ENCODE results near the gene TEKT2.

TEKT2 gene

DNA sequence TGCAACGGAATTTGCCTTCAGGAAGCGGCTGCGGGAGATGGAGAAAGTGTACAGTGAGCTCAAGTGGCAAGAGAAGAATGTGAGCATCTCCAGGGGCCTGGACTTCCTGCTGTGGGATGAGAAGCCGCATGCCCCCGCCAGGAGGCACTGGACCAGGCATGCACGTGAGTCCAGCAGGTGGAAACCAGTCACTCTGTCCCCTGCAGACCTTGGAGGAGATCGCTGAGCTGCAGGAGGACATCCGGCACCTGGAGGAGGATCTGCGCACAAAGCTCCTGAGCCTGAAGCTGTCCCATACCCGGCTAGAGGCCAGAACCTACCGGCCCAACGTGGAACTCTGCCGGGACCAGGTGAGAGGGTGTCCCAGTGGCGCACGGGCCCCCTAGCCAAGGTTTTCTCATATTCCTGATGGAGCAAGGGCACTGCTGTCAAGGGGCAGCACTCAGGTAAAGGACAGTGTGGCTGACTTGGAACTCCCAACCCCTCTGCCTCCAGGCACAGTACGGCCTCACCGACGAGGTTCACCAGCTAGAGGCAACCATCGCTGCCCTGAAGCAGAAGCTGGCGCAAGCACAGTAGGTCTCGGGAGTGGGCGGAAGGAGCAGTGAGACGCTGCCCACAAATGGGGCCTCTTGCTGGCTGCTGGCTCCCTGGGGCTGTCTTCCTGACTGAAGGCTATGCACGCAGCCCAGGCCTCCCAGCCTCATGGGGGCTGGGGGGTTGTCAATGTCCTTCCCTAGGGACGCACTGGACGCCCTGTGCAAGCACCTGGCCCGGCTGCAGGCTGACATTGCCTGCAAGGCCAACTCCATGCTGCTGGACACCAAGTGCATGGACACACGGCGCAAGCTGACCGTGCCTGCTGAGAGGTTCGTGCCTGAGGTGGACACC is 3.6 kb downstream of the TEKT2 start:
- DNase-seq = no peak

DNA sequence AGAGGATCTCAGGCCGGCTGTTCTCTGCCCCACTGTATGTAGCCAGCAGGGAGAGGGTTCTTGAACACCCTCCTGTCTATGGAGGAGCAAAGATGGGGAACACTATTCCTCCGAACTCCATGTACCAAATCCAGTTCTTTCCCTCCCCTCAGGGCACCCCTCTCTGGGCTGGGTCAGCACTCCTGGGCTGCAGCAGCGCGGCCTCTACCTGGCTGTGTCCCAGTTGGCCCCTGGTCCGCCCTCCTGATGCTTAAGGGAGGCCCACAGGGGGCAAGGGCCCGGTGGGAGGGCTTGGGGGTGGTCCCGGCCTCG is 4.3 kb downstream of the TEKT2 start:
- DNase-seq = no peak

DNA sequence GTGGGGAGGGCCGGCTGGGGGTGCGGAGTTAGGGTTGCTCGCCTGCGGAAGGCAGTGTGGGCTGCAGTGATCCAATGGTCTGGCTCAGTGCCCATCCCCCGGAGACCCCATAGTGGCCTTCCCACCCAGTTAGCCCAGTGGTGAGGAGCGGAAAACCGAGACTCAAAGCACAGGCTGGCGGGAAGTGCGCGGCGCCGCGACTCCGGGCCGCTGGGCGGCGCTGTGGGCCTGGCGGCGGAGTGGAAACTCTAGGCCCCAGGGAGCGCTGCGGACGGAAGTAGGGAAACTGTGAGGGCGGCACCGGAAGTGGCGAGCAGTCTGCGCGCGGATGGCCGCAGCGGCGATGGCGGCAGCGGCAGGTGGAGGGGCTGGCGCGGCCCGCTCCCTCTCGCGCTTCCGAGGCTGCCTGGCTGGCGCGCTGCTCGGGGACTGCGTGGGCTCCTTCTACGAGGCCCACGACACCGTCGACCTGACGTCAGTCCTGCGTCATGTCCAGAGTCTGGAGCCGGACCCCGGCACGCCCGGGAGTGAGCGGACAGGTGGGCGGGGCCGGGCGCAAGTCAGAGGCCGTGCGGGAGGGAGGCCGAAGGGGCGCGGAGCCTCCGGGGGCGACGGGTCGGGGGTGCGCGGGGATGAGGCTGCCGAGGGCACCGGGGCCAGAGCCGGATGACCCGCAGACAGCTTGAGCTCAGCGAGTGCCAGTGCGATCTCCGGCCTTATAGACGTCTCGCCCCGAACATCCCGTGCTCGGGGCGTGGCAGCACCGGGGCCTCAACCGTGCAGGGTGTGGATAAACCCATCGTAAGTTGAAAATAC is 4.9 kb downstream of the TEKT2 start, which contains the start of gene ADPRS:
TSS of gene ADPRS (plus strand) at position 316 of the 816 bp plus-strand sequence. CDS start at position 329, 13 bp downstream.
- DNase-seq = peak; percentile 94 to 96 (median 96)

DNA sequence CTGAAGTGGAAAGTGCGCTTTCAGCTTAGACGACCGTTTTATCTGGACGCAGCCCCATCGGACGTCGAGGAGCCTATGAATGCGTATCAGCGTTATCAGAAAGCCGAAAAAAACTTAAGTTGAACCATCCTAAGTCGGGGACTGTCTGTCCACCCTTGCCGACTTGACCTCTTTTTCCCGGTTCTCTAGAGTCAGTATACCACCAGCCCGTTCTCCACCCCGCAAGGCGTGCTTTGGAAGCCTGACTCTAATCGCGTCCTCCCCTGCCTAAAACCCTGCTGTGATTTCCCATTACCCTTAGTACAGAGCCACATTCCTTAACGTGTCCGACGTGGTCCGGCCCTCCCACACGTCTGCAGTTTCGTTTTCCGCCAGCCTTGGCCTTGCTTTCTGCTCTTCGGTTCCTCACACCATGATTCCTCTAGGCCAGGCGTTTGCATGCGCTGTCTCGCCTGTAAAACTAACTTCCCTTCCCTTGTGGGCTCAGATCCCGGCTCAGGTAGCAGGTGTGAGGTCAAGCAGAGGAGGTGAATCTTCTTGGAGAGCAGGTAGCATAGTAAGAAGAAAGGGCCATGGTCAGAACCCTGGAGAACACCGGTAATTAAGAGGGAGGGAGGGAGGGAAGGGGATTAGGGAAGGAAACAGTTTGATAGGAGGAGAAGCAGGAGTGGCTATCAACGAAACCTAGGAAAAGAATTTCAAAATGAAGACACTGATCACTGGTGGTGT is 5.7 kb downstream of the TEKT2 start:
- peak; percentile 63 to 81 (median 75) for DNase-seq

DNA sequence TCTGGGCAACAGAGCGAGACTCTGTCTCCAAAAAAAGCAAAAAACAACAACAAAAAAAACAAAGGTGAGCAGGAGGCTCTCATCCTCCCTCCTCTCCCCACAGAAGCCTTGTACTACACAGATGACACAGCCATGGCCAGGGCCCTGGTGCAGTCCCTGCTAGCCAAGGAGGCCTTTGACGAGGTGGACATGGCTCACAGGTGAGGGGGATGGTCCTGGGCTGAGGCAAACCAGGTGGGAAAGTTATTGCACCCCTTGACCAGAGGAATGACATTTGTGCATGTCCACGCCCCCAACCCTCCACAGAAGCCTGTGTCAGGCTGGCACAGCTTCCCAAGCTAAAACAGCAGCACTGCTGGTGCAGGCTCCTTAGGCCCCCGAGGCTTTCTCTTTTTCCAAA is 7.2 kb downstream of the TEKT2 start:
- no peak for DNase-seq

DNA sequence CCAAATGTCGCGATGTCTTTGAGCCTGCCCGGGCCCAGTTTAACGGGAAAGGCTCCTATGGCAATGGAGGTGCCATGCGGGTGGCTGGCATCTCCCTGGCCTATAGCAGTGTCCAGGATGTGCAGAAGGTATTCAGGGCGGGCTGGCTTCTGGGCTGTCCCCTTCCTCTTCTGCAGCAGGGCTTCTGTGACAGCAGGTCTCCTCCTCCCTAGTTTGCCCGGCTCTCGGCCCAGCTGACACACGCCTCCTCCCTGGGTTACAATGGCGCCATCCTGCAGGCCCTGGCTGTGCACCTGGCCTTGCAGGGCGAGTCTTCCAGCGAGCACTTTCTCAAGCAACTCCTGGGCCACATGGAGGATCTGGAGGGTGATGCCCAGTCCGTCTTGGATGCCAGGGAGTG is 7.8 kb downstream of the TEKT2 start:
- DNase-seq = no peak

DNA sequence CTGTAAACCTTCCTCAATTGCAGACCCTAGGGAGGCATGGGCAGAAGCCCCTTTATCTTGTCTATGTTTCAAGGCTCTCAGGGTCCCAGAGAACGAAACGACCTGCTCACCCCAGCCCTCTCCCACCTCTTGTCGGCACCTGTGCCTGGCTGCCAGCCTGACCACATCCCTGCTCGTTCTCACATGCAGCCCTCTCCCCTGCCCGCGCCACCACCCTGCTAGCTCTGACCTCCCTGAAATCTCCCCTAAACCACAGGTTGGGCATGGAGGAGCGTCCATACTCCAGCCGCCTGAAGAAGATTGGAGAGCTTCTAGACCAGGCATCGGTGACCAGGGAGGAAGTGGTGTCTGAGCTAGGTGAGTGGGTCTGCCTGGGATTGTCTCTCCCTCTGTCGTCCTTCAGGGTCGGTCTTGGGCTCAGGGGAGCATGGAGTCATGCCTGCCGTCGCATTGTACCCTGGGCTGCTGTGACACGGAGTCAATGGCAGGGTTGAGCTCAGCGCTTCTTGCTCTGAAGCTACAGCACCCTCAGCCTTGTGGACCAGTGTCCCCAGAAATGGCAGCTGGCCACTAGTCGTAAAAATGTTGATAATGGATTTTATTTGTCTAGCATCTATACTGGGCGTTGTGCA is 8.4 kb downstream of the TEKT2 start:
- no peak for DNase-seq

DNA sequence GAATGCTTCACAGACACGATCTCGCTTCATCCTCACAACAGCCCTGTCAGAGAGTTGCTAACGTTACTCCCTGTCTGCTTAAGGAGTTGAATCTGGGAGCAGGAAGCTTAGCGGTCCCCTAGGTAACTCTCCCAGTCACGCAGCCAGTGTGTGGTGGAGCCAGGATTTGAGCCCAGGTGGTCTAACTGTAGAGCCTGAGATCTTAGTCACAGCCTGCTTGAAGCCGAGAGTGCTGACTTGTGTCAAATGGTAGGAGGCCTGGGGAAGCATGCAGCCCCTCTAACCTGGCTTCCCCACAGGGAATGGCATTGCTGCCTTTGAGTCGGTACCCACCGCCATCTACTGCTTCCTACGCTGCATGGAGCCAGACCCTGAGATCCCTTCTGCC is 8.9 kb downstream of the TEKT2 start:
- no peak for DNase-seq

DNA sequence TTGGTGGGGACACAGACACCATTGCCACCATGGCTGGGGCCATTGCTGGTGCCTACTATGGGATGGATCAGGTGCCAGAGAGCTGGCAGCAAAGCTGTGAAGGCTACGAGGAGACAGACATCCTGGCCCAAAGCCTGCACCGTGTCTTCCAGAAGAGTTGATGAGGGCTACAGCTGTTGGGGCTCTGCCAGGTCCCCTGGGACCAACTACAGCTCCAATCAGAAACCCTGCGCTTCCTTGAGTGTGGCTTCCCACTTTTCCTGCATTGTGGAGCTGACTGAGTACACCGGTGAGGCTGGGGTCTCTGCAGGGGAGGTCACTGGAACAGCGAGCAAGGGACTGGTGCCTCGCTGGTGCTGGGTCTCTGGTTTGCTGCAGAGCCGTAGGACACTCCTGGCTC is 9.3 kb downstream of the TEKT2 start:
- no peak for DNase-seq

DNA sequence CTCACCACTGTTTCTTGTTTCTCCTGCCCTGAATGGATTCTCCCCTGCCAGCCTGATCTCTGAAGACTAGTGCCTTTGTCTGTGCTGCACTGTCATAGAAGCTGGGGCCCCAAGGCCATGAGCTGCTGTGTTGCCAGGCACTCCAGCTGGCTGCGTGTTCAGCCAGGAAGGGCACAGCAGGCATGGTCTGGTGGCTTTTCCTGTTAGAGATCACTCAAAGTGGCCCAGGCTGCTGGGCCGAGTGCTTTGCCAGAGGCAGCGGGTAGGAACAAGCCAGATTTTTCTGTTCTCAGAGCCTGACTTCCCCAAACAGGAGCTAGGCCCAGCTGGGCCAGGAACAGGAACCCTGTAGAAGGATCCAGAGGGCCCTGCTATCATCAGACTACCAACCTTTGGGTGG is 10.0 kb downstream of the TEKT2 start:
- DNase-seq = peak; percentile 37 to 61 (median 54)

DNA sequence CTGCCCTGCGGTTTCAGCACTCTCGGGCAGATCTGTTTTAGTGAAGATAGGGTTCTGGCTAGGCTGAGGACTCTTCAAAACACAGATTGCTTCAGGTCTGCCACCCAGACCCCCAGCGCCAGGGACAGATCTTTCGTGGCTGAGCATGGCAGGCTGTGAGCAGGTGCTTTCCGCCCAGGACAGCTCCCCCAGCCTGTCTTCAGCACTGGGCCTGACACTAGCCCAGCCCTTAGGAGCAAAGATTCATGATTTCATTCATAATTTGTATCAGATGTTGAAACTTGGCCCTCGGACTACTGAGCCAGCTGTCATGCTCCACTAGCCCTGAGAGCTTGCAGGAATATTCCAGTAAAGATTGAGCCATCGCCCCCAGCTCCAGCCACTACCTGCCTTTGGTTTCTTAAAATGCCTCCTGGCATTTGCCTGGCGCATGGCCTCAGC is 10.7 kb downstream of the TEKT2 start:
- no peak for DNase-seq

DNA sequence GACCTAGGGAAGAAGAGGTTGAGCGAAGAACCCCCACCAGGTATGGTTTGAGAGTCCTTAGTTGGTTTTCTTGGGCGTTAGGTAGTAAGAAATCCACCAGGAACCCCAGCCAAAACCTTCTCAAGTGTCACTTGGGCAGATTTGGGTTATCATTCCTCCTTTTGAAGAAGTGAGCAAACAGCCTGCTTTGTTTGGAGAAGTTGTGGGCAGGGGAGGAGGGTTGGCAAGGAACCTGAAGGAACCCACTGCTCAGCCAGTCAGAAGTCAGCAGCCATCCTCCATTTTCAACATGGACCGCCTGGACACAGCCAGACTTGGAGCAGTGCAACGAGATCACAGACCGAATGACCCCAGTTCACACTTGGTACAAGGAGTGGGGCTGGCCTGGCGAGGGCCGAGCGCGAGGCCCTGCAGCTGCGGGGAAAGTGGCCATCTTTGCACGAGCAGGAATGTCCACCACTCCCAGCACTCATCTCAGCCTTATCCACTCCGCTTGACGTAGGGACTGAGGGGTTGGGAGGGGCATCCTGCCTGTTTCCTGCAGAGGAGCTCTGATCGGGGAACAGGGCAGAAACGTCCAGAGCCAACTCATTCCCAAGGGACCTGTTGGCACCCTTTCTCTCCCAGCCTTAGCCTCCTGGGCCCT is 12.0 kb downstream of the TEKT2 start:
- DNase-seq = peak; percentile 60 to 82 (median 80)

DNA sequence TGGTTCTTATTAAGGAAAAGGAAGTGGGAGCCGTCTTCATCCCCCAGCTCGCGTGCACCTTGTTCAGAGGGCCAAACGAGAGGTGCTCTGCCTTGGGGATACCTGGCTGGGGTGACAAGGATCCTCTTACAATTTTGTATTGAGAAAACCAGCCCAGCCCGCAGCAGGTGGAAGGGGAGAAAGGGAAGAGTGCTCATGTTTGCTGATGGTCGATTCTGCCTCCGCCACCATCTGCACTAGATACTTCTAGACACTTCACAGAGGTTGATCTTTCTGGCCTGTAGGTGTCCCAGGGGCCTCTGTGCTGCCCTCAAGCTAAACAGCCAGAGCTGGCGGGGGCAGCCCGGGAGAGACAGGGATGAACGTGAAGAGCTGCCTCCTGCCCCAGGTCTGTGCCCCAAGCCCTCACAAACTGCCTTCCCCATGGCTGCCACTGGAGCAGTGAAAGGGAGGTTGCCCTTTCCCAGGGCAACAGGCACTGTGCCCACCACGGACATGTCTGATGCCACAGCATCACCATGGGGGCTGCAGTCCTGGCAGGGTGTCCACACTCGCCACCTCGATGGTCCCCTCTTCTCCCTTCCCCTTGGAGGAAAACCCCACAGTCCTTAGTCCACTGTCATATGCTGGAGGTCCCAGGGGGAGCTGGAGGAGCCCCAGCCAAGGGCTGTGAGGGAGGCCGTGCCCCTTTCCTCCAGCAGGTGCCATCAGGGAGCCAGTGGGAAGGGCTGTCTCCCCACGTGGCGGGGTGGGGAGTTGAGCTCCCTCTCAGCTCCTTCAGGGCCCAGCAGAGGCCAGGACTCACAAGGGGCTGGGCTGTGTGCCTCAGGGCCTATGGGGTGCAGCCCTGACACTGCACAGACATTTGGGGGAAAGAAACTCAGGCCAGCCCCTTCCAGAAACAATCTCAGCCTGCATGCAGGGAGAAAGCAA is 12.9 kb downstream of the TEKT2 start:
- no peak for DNase-seq

DNA sequence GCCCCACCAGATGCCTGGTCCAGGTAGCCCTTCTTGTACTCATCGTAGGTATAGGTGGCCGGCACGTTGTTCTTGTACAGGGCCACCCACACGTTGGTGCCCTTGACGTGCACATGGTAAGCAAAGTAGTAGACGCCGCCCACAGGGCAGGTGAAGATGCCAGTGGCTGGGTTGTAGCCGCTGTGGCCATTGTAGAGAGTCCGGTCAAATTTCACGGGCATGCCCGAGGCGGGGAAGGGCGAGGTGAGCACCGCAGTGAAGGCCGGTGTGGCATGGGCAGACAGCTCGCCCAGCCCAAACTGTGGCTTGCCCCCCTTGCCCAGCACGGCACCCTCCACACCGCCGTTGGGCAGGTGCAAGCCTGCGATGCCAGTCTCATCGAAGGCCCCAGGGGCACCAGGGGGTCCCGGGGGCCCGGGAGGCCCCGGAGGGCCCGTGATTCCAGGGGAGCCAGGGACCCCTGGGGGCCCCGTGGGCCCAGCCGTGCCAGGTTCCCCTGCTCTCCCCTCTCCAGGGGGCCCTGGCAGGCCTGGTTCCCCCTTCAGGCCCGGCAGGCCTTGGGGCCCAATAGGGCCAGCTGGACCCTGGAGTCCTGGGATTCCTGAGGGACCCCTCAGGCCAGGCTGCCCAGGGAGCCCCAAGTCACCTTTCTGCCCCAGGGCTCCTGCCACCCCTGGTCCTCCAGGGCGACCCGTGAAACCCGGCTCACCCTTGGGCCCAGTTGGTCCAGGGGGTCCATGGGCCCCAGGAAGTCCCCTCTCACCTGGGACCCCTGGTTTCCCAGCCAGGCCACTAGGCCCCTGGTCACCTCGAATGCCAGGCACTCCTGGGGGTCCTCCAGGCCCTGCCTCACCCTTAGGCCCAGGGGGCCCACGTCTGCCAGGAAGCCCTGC is 14.0 kb downstream of the TEKT2 start:
- no peak for DNase-seq

DNA sequence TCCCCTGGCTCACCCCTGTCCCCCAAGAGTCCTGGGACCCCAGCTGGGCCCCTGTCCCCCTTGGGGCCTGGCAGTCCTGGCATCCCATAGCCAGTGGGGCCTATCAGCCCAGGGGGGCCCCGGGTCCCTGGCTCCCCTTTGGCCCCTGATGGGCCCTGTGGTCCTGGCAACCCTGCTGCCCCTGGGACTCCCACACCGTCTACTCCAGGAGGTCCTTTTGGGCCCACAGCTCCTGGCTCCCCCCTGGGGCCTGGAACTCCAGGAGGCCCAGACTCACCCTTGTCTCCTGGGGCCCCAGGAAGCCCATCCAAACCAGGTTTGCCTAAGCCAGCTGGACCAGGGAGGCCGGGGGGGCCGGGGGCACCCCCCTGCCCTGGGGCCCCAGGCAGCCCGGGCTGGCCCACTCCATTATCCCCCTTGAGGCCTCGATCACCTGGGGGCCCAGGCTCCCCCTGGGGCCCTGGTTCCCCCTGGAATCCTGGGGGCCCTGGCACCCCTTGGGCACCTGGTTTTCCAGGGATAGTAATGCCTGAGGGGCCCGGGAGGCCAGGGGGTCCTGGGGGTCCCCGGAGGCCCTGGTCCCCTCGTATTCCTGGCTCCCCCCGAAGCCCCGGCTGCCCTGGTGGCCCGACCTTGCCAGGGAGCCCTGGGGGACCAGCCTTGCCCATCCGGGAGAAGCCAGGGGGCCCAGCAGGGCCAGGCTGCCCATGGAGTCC is 14.9 kb downstream of the TEKT2 start:
- DNase-seq = no peak

DNA sequence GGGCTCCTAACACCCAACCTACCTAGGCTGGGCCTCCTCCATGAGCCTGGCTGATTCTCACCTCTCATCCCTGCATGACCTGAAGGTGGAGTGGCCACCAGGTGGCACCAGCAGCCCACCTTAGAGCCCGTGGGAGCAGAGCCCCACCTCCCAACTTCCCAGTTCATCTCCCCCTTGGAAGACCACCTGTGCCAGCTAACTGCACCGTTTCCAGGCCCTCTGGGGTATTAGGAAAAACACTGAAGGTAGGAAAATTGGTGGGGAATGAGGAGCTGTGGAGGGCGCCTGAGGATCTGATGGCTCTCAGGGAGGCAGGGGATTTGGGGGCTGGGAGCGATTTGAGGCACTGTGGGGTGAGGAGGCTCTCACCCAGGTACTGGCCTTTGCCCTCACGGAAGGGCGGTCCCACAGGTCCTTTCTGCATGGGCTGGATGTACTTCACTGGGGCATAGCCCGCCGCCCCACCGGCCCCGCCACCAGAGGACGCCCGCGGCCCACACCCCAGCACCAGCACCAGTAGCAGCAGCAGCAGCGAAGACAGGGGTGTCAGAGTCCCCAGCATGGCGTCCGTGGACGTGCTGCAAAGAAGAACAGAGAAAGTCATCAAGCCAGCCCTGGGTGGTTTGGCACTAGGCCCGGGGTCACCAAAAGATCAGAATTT is 15.9 kb downstream of the TEKT2 start:
- DNase-seq = peak; percentile 75 to 88 (median 82)

DNA sequence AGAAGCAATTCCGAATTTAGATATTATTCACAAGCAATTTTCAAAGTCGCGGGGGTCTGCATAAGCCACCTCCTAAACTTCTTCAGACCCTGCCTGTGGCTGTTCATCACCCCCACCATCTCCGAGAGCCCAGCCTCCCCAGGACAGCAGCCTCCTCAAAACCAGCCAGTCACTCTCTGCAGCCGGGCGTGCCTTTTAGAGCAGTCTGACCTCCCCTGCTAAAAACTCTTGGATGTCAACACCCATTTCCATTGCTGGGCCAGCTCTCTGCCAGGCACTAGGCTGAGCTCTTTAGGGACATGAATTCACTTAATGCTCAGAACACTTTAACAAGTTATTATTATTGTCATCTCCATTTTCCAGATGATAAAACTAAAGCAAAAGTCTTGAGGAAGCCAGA is 16.5 kb downstream of the TEKT2 start:
- DNase-seq = no peak

DNA sequence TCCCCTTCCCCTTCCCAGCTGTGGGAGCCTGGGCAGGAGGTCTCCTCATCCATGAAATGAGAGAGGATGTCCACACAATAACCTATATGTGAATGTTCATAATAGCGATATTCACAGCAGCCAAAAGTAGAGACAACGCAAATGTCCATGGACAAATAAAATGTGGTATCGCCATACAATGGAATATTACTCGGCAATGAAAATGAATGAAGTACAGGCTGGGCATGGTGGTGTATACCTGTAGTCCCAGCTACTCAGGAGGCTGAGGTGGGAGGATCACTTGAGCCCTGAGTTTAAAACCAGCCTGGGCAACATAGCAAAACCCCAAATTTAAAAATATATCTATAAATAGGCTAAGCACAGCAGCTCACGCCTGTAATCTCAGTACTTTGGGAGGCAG is 17.7 kb downstream of the TEKT2 start:
- DNase-seq = no peak

DNA sequence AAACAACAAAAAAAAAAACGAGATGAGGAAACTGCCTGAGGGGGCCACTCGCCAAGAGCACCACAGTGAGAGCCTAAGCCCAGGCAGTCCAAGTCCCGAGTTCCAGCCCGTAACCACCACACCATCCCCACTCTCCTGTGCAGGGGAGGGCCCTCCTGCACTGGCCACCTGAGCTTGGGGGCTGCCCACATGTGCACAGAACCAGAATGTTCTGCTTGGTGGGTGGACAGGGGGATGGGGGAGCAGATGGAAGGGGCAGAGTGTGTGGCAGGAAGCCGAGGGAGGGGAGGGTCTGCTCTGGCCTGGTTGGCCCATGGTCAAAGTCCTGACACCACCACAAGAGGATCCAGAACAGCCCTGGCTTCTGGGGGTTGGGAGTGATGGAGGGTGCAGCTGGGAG is 22.4 kb downstream of the TEKT2 start:
- DNase-seq = no peak
